GM19240 (cell line): ENCODE measurements around the gene PIK3AP1.
"Not testable (repeated sequence)": the region's sequence is repeated elsewhere in the genome, so short reads cannot be mapped to it uniquely, and the experiment has no call there.

Experiments used
- DNase-seq: peaks from one replicate; pipeline ENCODE4 v3.0.0; 2011; ENCODE audit warnings: low spot score; ENCODE audit not compliant: insufficient read length

The PIK3AP1 gene

DNA sequence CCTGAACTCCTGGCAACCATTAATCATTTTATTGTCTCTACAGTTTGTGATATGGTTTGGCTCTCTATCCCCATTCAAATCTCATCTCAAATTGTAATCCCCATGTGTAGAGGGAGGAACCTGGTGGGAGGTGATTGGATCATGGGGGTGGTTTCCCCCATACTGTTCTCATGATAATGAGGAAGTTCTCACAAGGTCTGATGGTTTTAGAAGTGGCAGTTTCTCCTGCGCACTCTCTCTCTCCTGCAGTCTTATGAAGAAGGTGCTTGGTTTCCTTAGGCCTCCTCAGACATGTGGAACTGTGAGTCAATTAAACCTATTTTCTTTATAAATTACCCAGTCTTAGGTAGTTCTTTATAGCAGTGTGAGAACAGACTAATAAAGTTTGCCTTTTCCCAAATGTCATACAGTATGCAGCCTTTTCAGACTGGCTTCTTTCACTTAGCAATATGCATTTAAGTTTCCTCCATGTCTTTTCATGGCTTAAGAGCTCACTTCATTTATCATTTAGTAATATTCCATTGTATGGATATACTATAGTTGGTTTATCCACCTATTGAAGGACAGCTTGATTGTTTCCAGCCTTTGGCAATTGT lies 17.1 kb upstream of the PIK3AP1 start:
- not testable (repeated sequence) for DNase-seq

DNA sequence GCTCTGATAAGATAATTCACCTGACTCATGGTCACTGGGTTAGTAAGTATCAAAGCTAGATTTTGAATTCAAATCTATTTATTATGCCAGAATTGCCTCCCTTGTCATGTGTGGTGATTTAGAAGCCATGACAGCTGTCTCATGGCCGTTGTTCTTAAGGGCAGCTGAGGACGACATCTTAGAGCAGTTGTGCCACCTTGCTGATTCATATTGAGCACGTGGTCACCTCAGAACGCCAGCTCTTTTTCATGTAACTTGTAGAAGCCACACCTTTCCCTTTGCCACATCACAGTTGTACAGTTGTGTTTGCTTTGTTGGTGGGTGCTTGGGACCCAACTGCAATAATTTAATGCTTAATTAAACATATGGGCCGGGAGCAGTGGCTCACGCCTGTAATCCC lies 4.3 kb upstream of the PIK3AP1 start:
- DNase-seq = no peak

- no peak for DNase-seq
Observed at GRCh38 chr10:96721207-96721572, 876 bp upstream of the PIK3AP1 start.

DNA sequence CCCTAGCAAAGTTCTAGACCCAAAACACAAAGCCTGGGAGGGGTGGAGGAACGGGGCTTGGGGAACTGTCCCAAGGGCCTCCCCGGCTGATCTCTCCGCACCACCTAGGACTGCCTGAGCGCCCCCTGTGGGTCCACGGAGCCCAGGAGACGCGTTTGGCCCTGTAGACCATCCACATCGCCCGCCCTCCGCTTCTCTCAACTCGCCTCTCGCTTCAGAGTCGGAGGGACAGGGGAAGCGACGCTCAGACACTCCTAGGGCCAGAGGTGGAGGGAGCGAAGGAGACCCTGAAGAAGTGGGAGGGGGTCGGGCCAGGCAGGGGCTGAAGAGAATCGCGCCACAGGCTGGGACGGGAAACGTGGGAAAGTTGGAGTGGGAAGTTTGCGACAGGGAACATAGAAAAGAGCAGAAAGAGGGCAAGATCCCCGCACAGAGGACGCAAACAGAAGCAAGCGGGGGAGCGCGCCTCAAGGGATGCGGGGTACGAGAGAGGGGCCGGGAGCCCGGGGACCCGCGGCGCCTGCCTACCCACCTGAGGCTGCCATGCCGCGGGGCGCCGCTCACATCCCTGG lies 378 bp downstream of the PIK3AP1 start:
- DNase-seq = no peak

DNA sequence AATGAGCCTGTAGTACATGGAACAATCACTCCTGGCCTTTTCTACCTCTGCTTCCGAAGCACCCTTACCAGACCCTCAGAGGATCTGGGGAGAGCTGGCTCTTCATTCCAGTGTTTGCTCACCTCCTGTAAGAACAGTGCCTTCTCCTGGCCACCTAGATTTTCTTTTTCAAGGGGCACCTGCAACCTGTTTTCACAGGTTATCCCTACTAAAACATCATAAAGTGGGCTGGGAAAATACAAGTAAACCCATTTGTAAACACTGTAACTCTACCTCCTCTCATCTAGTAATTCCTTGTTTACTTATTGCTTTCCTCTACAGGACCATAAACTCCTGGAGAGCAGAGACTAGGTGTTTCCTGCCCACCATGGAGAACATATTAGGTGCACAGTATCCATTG lies 1.1 kb downstream of the PIK3AP1 start:
- no peak for DNase-seq

- no peak for DNase-seq
Observed at GRCh38 chr10:96718304-96718990, 1.9 kb downstream of the PIK3AP1 start.

GRCh38 chr10:96716390-96716789 lies 3.9 kb downstream of the PIK3AP1 start:
- DNase-seq = no peak

DNA sequence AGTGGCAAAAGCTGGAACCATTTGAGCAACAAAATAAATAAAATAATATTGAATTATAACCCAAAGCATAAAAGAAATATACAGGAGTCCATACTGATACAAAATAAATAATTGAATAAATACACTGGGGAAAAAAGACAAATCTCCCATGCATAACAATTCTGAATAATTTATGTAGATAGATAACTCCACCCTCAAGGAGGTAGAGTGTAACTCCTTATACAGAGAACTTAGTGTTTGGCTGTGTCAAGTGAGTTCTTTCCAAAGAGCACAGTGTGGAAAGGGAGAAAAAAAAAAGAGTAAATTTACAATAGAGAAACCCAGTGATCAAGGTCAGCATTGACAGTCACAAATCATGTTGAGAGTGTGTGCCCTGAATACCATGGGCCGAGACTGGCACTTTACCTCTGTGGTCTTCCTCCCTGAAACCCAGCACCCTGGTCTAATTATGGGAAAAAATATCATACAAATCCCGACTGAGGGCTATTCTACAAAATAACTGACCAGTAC lies 5.5 kb downstream of the PIK3AP1 start:
- no peak for DNase-seq

GRCh38 chr10:96714031-96714590 lies 6.2 kb downstream of the PIK3AP1 start:
- DNase-seq = no peak

DNA sequence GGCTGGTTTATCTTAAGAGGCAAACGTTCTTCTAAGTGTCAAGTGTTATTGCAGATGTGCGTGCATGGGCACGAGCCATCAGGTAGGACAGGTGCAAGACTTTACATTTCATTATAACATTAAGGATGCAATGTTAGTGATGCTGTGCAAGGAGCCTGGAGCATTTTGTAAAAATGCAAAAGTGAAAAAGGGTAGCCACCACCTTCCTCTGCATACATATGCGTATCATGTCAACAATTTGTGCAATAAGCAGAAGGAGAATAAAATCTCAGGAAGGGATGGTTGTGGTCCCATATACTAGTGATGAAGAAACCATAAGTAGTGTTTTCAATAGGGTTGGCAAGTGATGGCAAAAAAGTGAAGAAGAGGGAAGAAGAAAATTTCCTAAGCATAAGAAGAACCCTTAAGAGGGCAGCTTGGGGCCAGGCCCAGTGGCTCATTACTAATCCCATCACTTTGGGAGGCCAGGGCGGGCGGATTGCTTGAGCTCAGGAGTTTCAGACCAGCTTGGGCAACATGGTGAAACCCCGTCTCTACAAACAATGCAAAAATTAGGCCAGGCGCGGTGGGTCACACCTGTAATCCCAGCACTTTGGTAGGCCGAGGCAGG lies 7.5 kb downstream of the PIK3AP1 start:
- DNase-seq = no peak

GRCh38 chr10:96711048-96711728 lies 9.1 kb downstream of the PIK3AP1 start:
- no peak for DNase-seq

- DNase-seq = no peak
Observed at GRCh38 chr10:96709525-96709924, 10.8 kb downstream of the PIK3AP1 start.

DNA sequence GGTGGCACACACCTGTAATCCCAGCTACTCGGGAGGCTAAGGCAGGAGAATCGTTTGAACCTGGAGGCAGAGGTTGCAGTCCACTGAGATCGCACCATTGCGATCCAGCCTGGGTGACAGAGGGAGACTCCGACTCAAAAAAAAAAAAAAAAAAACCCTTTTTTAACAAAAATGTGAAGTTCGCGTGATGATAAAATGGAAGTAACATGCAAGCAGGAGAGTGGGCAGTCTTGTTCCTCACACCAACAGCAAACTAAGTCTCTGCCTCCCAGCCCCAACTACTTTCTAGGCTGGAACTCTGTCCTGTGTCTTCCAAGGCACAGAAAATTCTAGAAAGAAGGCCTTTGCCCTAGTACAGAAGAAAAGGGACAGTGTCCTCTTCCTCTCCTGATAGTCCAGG lies 11.3 kb downstream of the PIK3AP1 start:
- DNase-seq = no peak

DNA sequence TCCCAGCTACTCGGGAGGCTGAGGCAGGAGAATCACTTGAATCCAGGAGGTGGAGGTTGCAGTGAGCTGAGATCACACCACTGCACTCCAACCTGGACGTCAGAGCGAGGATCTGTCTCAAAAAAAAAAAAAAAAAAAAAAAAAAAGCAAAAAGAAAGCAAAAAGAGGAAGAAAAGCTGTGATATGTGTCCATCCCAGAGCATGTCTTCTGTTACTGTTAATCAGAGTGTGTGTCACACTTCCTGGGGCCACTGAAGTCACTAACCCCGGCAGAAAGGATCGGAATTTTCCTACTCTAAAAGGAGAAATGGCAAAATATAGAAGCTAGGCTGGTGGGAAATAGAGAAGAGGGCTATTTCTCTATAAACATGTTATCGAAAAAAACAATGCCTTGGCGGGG lies 11.9 kb downstream of the PIK3AP1 start:
- DNase-seq = no peak

- no peak for DNase-seq
Observed at GRCh38 chr10:96706331-96706853, 13.9 kb downstream of the PIK3AP1 start.

DNA sequence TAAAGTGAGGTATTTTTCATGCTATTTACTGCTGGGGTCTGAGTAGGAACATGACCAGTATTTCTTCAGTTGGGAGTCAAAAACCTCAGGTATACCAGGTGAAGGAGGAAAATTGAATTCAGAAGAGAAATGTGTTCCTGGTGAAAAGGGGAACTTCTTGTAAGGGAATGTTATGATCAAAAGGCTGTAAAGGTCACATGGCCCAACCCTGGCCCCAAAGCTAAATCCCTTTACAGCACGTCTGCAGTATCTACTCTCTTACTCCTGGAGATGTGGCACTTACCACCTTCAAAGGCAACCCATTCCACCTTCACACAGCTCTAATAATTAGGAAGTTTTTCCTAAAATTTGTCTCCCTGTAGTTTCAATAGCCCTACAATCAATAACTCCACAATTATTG lies 15.2 kb downstream of the PIK3AP1 start:
- DNase-seq = no peak

GRCh38 chr10:96704563-96704962 lies 15.8 kb downstream of the PIK3AP1 start:
- no peak for DNase-seq

GRCh38 chr10:96703358-96703757 lies 17.0 kb downstream of the PIK3AP1 start:
- DNase-seq = no peak

- DNase-seq = no peak
Observed at GRCh38 chr10:96701265-96701664, 19.0 kb downstream of the PIK3AP1 start.

GRCh38 chr10:96700374-96701099 lies 19.8 kb downstream of the PIK3AP1 start:
- DNase-seq = no peak

GRCh38 chr10:96699613-96700012 lies 20.7 kb downstream of the PIK3AP1 start:
- DNase-seq = no peak
